Measurements from ENCODE around the gene WDR31. TPM values are rescaled to one million over a fixed set of nuclear protein-coding genes. Genes with fewer than 3 reads are reported as not detected.

Gene WDR31
- total RNA-seq (1 to 10 TPM in 3 of 7 donors, under 1 TPM in 4; 0.46 to 2.3 (median 0.94) TPM), polyA plus RNA-seq (under 1 TPM; 0.15 to 0.35 (median 0.27) TPM)
- long read RNA-seq, donor 1 = 0 reads
- long read RNA-seq, donor 2 = 0 reads

DNA sequence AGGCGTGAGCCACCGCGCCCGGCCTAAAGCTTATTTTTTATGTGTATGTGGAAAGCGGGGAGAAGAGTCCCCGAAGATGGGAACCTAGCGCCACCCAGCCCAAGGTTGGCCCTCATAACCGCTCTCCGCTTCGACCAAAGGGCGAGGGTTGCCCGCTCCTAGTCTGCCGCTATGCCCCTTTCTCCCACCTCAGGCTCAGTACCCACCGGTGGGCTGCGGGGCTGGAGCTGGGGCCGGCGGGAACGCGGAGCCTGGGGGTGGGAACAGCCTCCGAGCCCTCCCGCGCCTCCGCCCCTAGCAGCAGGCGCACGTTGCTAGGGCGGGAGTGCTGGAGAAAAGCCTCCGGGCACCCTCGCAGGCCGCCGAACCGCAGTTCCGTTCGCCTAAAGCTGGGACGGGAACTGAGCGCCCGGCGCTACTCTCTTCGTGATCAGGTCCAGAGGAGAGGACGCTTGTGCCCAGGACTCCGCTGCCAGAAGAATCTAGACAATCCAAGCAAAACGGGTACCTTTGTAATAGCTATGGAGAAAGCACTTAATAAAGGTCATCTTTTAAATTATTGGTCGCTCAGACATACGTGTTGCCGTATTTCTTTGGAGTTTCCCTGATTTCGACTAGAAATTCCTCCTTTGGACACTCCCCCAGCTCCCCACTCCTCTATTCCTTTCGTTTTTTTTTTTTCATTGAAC is at the start of gene WDR31:
TSS of gene WDR31 (minus strand) at position 265 of the 689 bp plus-strand sequence. CDS start 8,253 bp downstream, outside the sequence.
- H3K27ac ChIP-seq = peak within 1 kb of the TSS in 7 of 8 donors; percentile 51 to 77 (median 72)
- WGBS, 5 donors = 1% methylated on average over 26 to 46 of the region's 46 CpGs
- H3K4me3 ChIP-seq = peak within 1 kb of the TSS; percentile 74 to 99 (median 84)
- no peaks in the 10 kb centered on the region for H3K9me3 ChIP-seq
- H3K27me3 ChIP-seq (replicated peaks in 1 of 7) = no peaks in the 10 kb centered on the region
- H3K36me3 ChIP-seq = no peaks in the 10 kb centered on the region
- peaks cover 5 to 19% (median 13%) of the 10 kb centered on the region in 6 donors for H3K4me1 ChIP-seq
- intact Hi-C loops (cut with DNase I; ENCODE audit: low total_unique reads) = no loop called here
- DNase-seq = peak; percentile 96
- TF ChIP-seq POLR2A (IDR thresholded peaks at IDR 0.05) (no peak), POLR2AphosphoS5 (IDR thresholded peaks at IDR 0.05) (peak; percentile 80 to 88 (median 86))

GRCh38 chr9:113389451-113389850 is 49.4 kb upstream of the WDR31 start:
- Histone ChIP-seq H3K36me3 (peaks cover 0 to 89% (median 54%) of the 10 kb centered on the region in 6 donors), H3K4me3 (no peak overlapping the region), H3K4me1 (no peaks in the 10 kb centered on the region), H3K27me3 (replicated peaks in 1 of 7) (no peaks in the 10 kb centered on the region), H3K27ac (no peak overlapping the region), H3K9me3 (no peaks in the 10 kb centered on the region)
- 92 to 98% (median 93%) methylated on average over 10 to 11 of the region's 11 CpGs for WGBS, 5 donors
- TF ChIP-seq CTCF (IDR thresholded peaks at IDR 0.05 in 8 of 11, conservative IDR thresholded peaks at IDR 0.05 in 3 of 11) (no peak), POLR2AphosphoS5 (IDR thresholded peaks at IDR 0.05) (peak in 1 of 3 donors; percentile 10), POLR2A (IDR thresholded peaks at IDR 0.05) (no peak)
- intact Hi-C loops (cut with DNase I; ENCODE audit: low total_unique reads) = no loop called here
- no peak for DNase-seq

DNA sequence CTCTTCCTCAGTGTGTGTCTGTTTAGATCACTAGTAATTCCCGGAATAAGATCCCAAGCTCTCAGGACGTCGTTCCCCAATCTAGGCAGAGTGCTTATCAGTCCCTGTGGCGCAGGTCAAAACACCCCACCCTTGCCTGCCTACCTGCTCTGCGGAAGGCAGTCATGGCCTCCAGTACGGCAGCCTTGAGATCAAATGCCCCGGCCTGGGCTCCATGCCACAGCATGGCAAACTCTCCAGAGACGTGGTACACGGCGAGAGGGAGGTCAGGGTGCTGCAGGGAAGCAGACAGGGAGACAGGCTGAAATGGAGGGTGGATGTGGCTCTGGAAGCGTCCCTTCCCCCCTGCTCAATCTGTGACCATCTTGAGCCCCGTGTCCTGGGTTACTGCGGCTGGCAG is 48.8 kb upstream of the WDR31 start:
- no peak for TF ChIP-seq POLR2A (IDR thresholded peaks at IDR 0.05)
- no peak for TF ChIP-seq CTCF (IDR thresholded peaks at IDR 0.05 in 8 of 11, conservative IDR thresholded peaks at IDR 0.05 in 3 of 11)
- TF ChIP-seq POLR2AphosphoS5 (IDR thresholded peaks at IDR 0.05) = no peak
- WGBS, 5 donors = 90 to 98% (median 95%) methylated on average over 11 to 13 of the region's 13 CpGs
- no peaks in the 10 kb centered on the region for H3K9me3 ChIP-seq
- no peak overlapping the region for H3K4me3 ChIP-seq
- no peaks in the 10 kb centered on the region for H3K27me3 ChIP-seq (replicated peaks in 1 of 7)
- intact Hi-C loops (cut with DNase I; ENCODE audit: low total_unique reads) = no loop called here
- no peak for DNase-seq
- peaks cover 0 to 84% (median 54%) of the 10 kb centered on the region in 6 donors for H3K36me3 ChIP-seq
- no peaks in the 10 kb centered on the region for H3K4me1 ChIP-seq
- no peak overlapping the region for H3K27ac ChIP-seq

- H3K9me3 ChIP-seq = no peaks in the 10 kb centered on the region
- no peaks in the 10 kb centered on the region for H3K27me3 ChIP-seq (replicated peaks in 1 of 7)
- H3K4me1 ChIP-seq = no peaks in the 10 kb centered on the region
- no peak for DNase-seq
- intact Hi-C loops (cut with DNase I; ENCODE audit: low total_unique reads) = no loop called here
- peaks cover 0 to 73% (median 50%) of the 10 kb centered on the region in 6 donors for H3K36me3 ChIP-seq
- no peak overlapping the region for H3K27ac ChIP-seq
- TF ChIP-seq CTCF (IDR thresholded peaks at IDR 0.05 in 8 of 11, conservative IDR thresholded peaks at IDR 0.05 in 3 of 11) = no peak
- no peak for TF ChIP-seq POLR2A (IDR thresholded peaks at IDR 0.05)
- no peak for TF ChIP-seq POLR2AphosphoS5 (IDR thresholded peaks at IDR 0.05)
- H3K4me3 ChIP-seq = no peak overlapping the region
- 77 to 92% (median 86%) methylated on average over 4 to 9 of the region's 9 CpGs for WGBS, 5 donors
These were observed 47.6 kb upstream of the WDR31 start for GRCh38 chr9:113387560-113388230.
